Esophagus squamous epithelium (tissue), 4 donors: ENCODE data around the gene RASSF3.

ENCODE experiments used
- CTCF ChIP-seq, 6 experiments: fragments of 450-650 bp in 4 of 6; fragments of 200-600 bp in 2 of 6; sonication (generic) in 2 of 6; IDR thresholded peaks; one replicate each; pipeline ENCODE4 v1.5.1; 2016 to 2019; ENCODE audit warnings: antibody characterized with exemption in 6 of 6, mild to moderate bottlenecking in 4 of 6, moderate library complexity in 4 of 6
- POLR2A ChIP-seq, 4 donors: fragments of 450-650 bp; IDR thresholded peaks; one replicate each; pipeline ENCODE4 v1.6.1; 2017; ENCODE audit warnings: antibody characterized with exemption in 4 of 4, mild to moderate bottlenecking in 4 of 4, moderate library complexity in 3 of 4

DNA sequence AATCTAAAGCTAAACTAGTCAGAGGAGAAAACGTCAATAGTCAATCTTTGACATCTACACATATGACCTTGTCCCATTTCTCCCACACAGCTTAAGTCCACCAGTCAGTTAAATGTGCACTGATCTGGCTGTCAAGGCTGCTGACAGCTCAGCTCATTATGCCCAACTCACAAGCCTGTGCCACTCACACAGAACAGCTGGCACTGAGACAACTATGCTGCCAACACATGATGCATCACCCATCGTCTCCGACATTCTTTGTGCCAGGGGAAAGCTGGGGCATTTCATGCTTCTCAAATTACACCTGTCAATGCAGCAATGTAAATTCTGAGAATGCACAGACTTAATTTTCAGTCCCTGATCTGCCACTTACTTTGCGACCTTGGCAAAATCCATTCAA lies 123.6 kb downstream of the RASSF3 start:
- no peak for TF ChIP-seq CTCF (IDR thresholded peaks at IDR 0.05)
- TF ChIP-seq POLR2A (IDR thresholded peaks at IDR 0.05): no peak
